H9 (cell line): ENCODE measurements around the gene POU2F3. TPM values are rescaled to one million over a fixed set of nuclear protein-coding genes. Genes with fewer than 3 reads are reported as not detected.

Experiments used
- DNase-seq: peaks from one replicate; pipeline ENCODE4 v3.0.0-alpha.2; 2017
- H2AFZ ChIP-seq: one replicate; pipeline ENCODE4 v1.6.1; 2013; ENCODE audit warnings: mild to moderate bottlenecking, low read length, control low read depth, moderate library complexity
- H2AK5ac ChIP-seq: 2 replicates; pipeline ENCODE4 v1.6.1; 2013; ENCODE audit warnings: low read length, control low read depth, mixed read lengths; ENCODE audit not compliant: insufficient read length
- H2BK120ac ChIP-seq: one replicate; pipeline ENCODE4 v1.6.1; 2013; ENCODE audit warnings: low read depth, mild to moderate bottlenecking, low read length, control low read depth, inconsistent platforms; ENCODE audit not compliant: poor library complexity, severe bottlenecking
- H2BK12ac ChIP-seq: 2 replicates; pipeline ENCODE4 v1.6.1; 2013; ENCODE audit warnings: low read length, control low read depth, mixed read lengths, low read depth; ENCODE audit not compliant: insufficient read length
- H2BK15ac ChIP-seq: 2 replicates; pipeline ENCODE4 v1.6.1; 2013; ENCODE audit warnings: low read depth, low read length, control low read depth
- H2BK20ac ChIP-seq: one replicate; pipeline ENCODE4 v1.6.1; 2013; ENCODE audit warnings: low read depth, mild to moderate bottlenecking, low read length, control low read depth, inconsistent platforms; ENCODE audit not compliant: poor library complexity, severe bottlenecking
- H2BK5ac ChIP-seq: 2 replicates; pipeline ENCODE4 v1.6.1; 2013; ENCODE audit warnings: low read length, control low read depth, mixed read lengths; ENCODE audit not compliant: insufficient read length
- H3K14ac ChIP-seq: 2 replicates; pipeline ENCODE4 v1.6.1; 2013; ENCODE audit warnings: low read length, control low read depth; ENCODE audit not compliant: insufficient read depth
- H3K18ac ChIP-seq: 2 replicates; pipeline ENCODE4 v1.6.1; 2013; ENCODE audit warnings: low read depth, mild to moderate bottlenecking, mixed read lengths, low read length, control low read depth; ENCODE audit not compliant: insufficient read length
- H3K23ac ChIP-seq: 2 replicates; pipeline ENCODE4 v1.6.1; 2013; ENCODE audit warnings: low read length, control low read depth, mixed read lengths, low read depth; ENCODE audit not compliant: insufficient read length
- H3K23me2 ChIP-seq: 2 replicates; pipeline ENCODE4 v1.6.1; 2013; ENCODE audit warnings: low read depth, mild to moderate bottlenecking, mixed read lengths, low read length, control low read depth; ENCODE audit not compliant: insufficient read length, poor library complexity, severe bottlenecking
- H3K27ac ChIP-seq: 2 replicates; pipeline ENCODE4 v1.5.1; 2013; ENCODE audit warnings: low read length, control low read depth, mixed read lengths, low read depth; ENCODE audit not compliant: insufficient read length
- H3K27me3 ChIP-seq: 2 replicates; pipeline ENCODE4 v1.6.1; 2013; ENCODE audit warnings: low read length, control low read depth, inconsistent platforms; ENCODE audit not compliant: insufficient read depth
- H3K4ac ChIP-seq: 2 replicates; pipeline ENCODE4 v1.6.1; 2013; ENCODE audit warnings: low read depth, mild to moderate bottlenecking, control low read depth, inconsistent platforms, low read length, moderate library complexity
- H3K4me1 ChIP-seq: 2 replicates; pipeline ENCODE4 v1.6.1; 2013; ENCODE audit warnings: low read length, control low read depth, inconsistent platforms; ENCODE audit not compliant: insufficient read depth
- H3K4me2 ChIP-seq: 2 replicates; pipeline ENCODE4 v1.6.1; 2013; ENCODE audit warnings: low read length, control low read depth, mixed read lengths; ENCODE audit not compliant: insufficient read length, insufficient read depth
- H3K56ac ChIP-seq: 2 replicates; pipeline ENCODE4 v1.6.1; 2013; ENCODE audit warnings: low read depth, mild to moderate bottlenecking, mixed read lengths, low read length, control low read depth; ENCODE audit not compliant: insufficient read length
- H3K79me1 ChIP-seq: 2 replicates; pipeline ENCODE4 v1.6.1; 2013; ENCODE audit warnings: low read depth, mild to moderate bottlenecking, moderate library complexity, low read length, control low read depth, inconsistent platforms; ENCODE audit not compliant: insufficient read depth, poor library complexity, severe bottlenecking
- H3K79me2 ChIP-seq: 2 replicates; pipeline ENCODE4 v1.6.1; 2013; ENCODE audit warnings: low read length, control low read depth, inconsistent platforms; ENCODE audit not compliant: insufficient read depth
- H3K9ac ChIP-seq: 2 replicates; pipeline ENCODE4 v1.6.1; 2013; ENCODE audit warnings: low read length, control low read depth, mixed read lengths; ENCODE audit not compliant: insufficient read length; ENCODE audit errors: extremely low read depth
- H3K9me3 ChIP-seq: one replicate; pipeline ENCODE4 v1.6.1; 2013; ENCODE audit warnings: low read depth, low read length, inconsistent platforms; ENCODE audit not compliant: control insufficient read depth
- H3T11ph ChIP-seq: one replicate; pipeline ENCODE4 v1.6.1; 2013; ENCODE audit warnings: mild to moderate bottlenecking, low read length, control low read depth, inconsistent platforms
- H4K20me1 ChIP-seq: one replicate; pipeline ENCODE4 v1.6.1; 2013; ENCODE audit not compliant: control insufficient read depth, insufficient read length, insufficient read depth
- H4K5ac ChIP-seq: 2 replicates; pipeline ENCODE4 v1.6.1; 2013; ENCODE audit warnings: low read depth, mild to moderate bottlenecking, mixed read lengths, low read length, control low read depth; ENCODE audit not compliant: insufficient read length
- H4K8ac ChIP-seq: replicated peaks from 2 replicates; pipeline ENCODE4 v1.6.1; 2013; ENCODE audit warnings: low read length, control low read depth, mixed read lengths, low read depth; ENCODE audit not compliant: insufficient read length
- H4K91ac ChIP-seq: 2 replicates; pipeline ENCODE4 v1.6.1; 2013; ENCODE audit warnings: low read depth, mild to moderate bottlenecking, moderate library complexity, mixed read lengths, low read length, control low read depth; ENCODE audit not compliant: insufficient read length
- H3K27ac Mint-ChIP-seq, 3 experiments: 2 replicates in 2 of 3; 3 replicates in 1 of 3; pipeline ENCODE4 v1.8.0; 2020 to 2021; ENCODE audit warnings: mixed read lengths in 3 of 3, mild to moderate bottlenecking in 1 of 3, moderate library complexity in 1 of 3
- H3K27me3 Mint-ChIP-seq: 2 replicates; pipeline ENCODE4 v1.8.0; 2021; ENCODE audit warnings: low read depth, mild to moderate bottlenecking, moderate library complexity, mixed read lengths
- H3K36me3 Mint-ChIP-seq, 3 experiments: 2 replicates in 2 of 3; 3 replicates in 1 of 3; pipeline ENCODE4 v1.8.0; 2020 to 2021; ENCODE audit warnings: low read depth in 3 of 3, mixed read lengths in 3 of 3; ENCODE audit not compliant: insufficient read depth in 1 of 3
- H3K4me1 Mint-ChIP-seq, 2 experiments: 2 replicates each; pipeline ENCODE4 v1.8.0; 2020; ENCODE audit warnings: mixed read lengths in 2 of 2
- H3K4me3 Mint-ChIP-seq, 2 experiments: 2 replicates in 1 of 2; 3 replicates in 1 of 2; pipeline ENCODE4 v1.8.0; 2020 to 2021; ENCODE audit warnings: mild to moderate bottlenecking in 2 of 2, mixed read lengths in 2 of 2, moderate library complexity in 1 of 2
- H3K9me3 Mint-ChIP-seq, 2 experiments: 2 replicates in 1 of 2; 3 replicates in 1 of 2; pipeline ENCODE4 v1.8.0; 2020; ENCODE audit warnings: mild to moderate bottlenecking in 2 of 2, mixed read lengths in 2 of 2, moderate library complexity in 1 of 2
- WGBS: extraction: QIAGEN DNeasy Blood & Tissue Kit; methylation state at CpG from one replicate; pipeline ENCODE4 v1.1.7; 2013; ENCODE audit warnings: missing lambda C conversion rate, low lambda C conversion rate, mixed read lengths; ENCODE audit not compliant: insufficient read length; ENCODE audit errors: extremely low coverage; 5-methylcytosine and 5-hydroxymethylcytosine counted together
- total RNA-seq: library from RNA; stranded (reverse); gene quantifications from 2 replicates; pipeline ENCODE4 v1.2.1, GENCODE V29; 2021
- TF ChIP-seq, protein P1 (sequence below): fragments of 200-600 bp; sonication (generic); conservative IDR thresholded peaks from 3 replicates; pipeline ENCODE4 v1.8.0; 2021; ENCODE audit warnings: antibody characterized with exemption, mild to moderate bottlenecking

The POU2F3 gene
- total RNA-seq, 1 experiment from 2014 or later = 1.1 TPM

DNA sequence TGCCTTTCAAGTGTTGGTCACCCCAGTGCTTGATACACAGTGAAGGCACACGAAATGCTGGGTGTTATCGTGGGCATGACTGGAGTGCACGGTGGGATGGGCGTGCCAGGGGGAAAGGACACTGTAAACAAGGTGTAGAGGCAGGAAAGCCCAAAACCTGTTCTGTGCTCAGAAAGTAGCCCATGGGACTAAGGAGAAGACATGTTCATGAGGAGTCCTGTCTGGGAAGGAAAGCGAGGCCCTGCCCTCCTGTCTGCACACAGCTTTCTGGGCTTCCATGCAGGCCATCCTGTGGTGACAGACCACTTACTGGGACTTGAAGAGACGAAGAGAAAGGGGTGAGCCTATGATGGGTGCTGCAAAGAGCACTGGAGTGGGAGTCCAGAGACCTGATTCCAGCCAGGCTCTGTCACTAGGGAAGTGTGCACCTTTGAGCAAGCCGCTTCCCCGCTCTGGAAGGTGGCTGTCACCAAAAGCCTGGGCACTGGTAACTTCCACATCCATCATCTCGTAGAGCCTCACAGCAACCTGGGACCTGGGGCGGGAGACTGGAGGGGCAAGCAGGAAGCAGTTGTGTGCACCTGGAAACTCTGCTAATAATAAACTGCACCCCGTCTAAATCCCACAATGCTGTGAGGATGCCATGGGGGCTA, 846 bp upstream of the POU2F3 start:
- Histone ChIP-seq H4K91ac (no peak overlapping the region), H2AK5ac (no peak overlapping the region), H3K9ac (no peak overlapping the region), H3K27me3 (peaks cover 2% of the 10 kb centered on the region; the same call in 1 of the 2 replicates), H4K5ac (no peak overlapping the region), H3K18ac (no peak overlapping the region), H2AFZ (no peak overlapping the region), H2BK12ac (no peak overlapping the region), H3K4me2 (peak overlapping the region; percentile 35), H2BK15ac (no peak overlapping the region), H3K4ac (no peak overlapping the region), H2BK20ac (no peak overlapping the region), H3K27ac (no peak overlapping the region), H3T11ph (no peak overlapping the region), H3K23me2 (peaks cover 6% of the 10 kb centered on the region), H3K23ac (no peak overlapping the region), H3K79me2 (no peaks in the 10 kb centered on the region), H3K9me3 (no peaks in the 10 kb centered on the region), H3K4me1 (no peaks in the 10 kb centered on the region), H4K8ac (no peak overlapping the region), H2BK120ac (no peak overlapping the region), H3K79me1 (no peaks in the 10 kb centered on the region), H3K56ac (no peak overlapping the region), H3K14ac (no peak overlapping the region), H2BK5ac (no peak overlapping the region), H4K20me1 (no peaks in the 10 kb centered on the region)
- Mint-ChIP-seq H3K36me3 (no peaks in the 10 kb centered on the region), H3K27me3 (peaks cover 81% of the 10 kb centered on the region), H3K4me1 (peaks cover 28 to 37% of the 10 kb centered on the region in 2 experiments), H3K9me3 (no peaks in the 10 kb centered on the region; a peak in 1 of 5 replicates), H3K27ac (no peak overlapping the region), H3K4me3 (peak overlapping the region; percentile 52 to 76; a peak in 4 of 5 replicates)
- TF ChIP-seq, protein P1, sequence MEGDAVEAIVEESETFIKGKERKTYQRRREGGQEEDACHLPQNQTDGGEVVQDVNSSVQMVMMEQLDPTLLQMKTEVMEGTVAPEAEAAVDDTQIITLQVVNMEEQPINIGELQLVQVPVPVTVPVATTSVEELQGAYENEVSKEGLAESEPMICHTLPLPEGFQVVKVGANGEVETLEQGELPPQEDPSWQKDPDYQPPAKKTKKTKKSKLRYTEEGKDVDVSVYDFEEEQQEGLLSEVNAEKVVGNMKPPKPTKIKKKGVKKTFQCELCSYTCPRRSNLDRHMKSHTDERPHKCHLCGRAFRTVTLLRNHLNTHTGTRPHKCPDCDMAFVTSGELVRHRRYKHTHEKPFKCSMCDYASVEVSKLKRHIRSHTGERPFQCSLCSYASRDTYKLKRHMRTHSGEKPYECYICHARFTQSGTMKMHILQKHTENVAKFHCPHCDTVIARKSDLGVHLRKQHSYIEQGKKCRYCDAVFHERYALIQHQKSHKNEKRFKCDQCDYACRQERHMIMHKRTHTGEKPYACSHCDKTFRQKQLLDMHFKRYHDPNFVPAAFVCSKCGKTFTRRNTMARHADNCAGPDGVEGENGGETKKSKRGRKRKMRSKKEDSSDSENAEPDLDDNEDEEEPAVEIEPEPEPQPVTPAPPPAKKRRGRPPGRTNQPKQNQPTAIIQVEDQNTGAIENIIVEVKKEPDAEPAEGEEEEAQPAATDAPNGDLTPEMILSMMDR = no peak
- no peak for DNase-seq
- no CpG with 5 or more reads among the region's 11 CpGs for WGBS
